GM19240 (cell line): Measurements from ENCODE around the gene DRGX.

Experiments used
- DNase-seq: peaks from one replicate; pipeline ENCODE4 v3.0.0; 2011; ENCODE audit warnings: low spot score; ENCODE audit not compliant: insufficient read length

The DRGX gene

GRCh38 chr10:49322371-49323170, 73.3 kb downstream of the DRGX start:
- DNase-seq: no peak

- DNase-seq: no peak
Observed at GRCh38 chr10:49321021-49321420, 74.9 kb downstream of the DRGX start.

- DNase-seq: no peak
Observed at GRCh38 chr10:49320191-49320590, 75.7 kb downstream of the DRGX start.

DNA sequence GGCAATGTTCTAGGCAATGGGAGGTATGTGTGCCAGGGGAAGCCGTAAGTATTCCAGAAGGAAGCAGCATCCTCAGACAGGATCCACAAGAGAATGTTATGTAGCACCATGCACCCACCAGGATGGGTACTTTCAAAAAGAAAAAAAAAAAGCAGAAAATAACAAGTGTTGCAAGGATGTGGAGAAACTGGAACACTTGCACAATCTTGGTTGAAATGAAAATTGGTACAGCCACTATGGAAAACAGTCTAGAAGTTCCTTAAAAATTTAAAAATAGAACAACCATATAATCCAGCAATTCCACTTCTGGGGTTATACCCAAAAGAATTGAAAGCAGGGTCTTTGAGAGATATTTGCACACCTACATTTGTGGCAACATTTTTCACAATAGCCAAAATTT, 76.7 kb downstream of the DRGX start:
- DNase-seq: no peak

DNA sequence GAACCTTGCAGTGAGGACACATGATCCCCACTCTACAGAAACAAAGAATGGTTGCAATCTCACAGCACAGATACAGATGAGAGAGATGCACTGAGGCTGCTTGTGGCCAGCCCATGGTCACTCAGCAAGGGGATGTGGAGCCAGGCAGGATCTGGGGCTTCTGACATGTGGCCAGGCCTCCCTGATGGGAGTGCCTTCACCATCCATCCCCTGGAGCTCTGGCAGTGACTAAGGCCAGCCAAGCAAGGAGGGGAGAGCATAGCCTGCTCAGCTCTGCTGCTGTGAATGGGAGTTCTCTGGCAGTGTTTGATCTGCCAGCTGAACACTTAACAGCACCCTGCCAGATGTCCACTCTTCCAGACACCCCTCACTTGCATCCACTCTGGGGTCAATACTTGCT, 77.1 kb downstream of the DRGX start:
- no peak for DNase-seq

- no peak for DNase-seq
Observed at GRCh38 chr10:49318028-49318427, 77.9 kb downstream of the DRGX start.

DNA sequence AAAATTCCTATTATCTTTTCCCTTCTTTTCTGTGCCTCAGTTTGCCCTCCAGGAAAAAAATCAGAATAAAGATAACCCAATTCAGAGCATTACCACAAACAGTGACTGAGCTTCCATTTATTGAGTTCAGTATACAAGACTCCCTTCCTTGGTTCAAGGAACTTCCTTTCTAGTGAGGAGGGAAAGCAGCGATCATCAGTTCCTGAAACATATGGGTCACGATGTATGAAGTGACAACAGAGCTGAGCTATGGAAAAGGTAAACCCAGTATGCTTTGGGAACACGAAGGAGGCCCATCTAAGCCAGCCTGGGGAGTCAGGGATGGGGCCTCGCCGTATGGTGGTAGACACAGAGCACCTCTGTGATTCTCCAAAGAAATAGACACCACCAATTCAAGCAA, 81.1 kb downstream of the DRGX start:
- DNase-seq: no peak
